ENCODE results near the gene CCDC8.

DNA sequence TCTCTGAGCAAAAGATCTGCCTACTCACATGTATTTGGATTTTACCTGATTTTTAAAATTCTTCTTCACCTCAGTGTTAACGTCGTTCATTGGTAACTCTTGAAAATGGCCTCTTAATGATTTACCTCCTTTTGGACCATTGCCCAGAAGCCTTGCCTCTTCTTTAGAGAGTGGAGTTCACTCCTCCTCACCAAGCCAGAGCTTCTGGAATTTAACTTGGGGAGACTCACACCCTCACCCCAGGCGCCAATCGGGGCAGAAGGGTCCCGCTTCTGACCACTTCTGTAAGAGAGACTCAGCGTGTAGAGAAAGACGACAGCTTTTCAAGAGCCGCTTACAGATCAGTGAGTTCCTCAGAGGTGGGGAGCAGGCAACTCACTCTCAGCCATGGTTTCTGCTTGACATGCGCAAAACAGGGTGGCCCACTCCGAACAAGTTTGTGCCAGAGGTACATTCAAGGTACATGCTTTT lies 12.7 kb upstream of the CCDC8 start:
- TF ChIP-seq RAD21 (IDR thresholded peaks at IDR 0.05; ENCODE audit: low read length) (no peak), JUND (IDR thresholded peaks at IDR 0.05) (no peak), NRF1 (IDR thresholded peaks at IDR 0.05; ENCODE audit: low read depth, low read length) (no peak), POLR2AphosphoS5 (IDR thresholded peaks at IDR 0.05; ENCODE audit: low read depth, low read length) (no peak), CTCF (IDR thresholded peaks at IDR 0.05) (no peak), MAX (IDR thresholded peaks at IDR 0.05; ENCODE audit: low read depth) (no peak), EP300 (IDR thresholded peaks at IDR 0.05; ENCODE audit: borderline replicate concordance in 1 of 2, low read depth in 1 of 2, low read length in 1 of 2) (no peak)
- TF ChIP-seq, protein P1, sequence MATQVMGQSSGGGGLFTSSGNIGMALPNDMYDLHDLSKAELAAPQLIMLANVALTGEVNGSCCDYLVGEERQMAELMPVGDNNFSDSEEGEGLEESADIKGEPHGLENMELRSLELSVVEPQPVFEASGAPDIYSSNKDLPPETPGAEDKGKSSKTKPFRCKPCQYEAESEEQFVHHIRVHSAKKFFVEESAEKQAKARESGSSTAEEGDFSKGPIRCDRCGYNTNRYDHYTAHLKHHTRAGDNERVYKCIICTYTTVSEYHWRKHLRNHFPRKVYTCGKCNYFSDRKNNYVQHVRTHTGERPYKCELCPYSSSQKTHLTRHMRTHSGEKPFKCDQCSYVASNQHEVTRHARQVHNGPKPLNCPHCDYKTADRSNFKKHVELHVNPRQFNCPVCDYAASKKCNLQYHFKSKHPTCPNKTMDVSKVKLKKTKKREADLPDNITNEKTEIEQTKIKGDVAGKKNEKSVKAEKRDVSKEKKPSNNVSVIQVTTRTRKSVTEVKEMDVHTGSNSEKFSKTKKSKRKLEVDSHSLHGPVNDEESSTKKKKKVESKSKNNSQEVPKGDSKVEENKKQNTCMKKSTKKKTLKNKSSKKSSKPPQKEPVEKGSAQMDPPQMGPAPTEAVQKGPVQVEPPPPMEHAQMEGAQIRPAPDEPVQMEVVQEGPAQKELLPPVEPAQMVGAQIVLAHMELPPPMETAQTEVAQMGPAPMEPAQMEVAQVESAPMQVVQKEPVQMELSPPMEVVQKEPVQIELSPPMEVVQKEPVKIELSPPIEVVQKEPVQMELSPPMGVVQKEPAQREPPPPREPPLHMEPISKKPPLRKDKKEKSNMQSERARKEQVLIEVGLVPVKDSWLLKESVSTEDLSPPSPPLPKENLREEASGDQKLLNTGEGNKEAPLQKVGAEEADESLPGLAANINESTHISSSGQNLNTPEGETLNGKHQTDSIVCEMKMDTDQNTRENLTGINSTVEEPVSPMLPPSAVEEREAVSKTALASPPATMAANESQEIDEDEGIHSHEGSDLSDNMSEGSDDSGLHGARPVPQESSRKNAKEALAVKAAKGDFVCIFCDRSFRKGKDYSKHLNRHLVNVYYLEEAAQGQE (IDR thresholded peaks at IDR 0.05; ENCODE audit: low read depth, low read length) = no peak

Measured in SK-N-SH (cell line).